B cell (primary cell): ENCODE data around the gene PLP2. TPM values are rescaled to one million over a fixed set of nuclear protein-coding genes. Genes with fewer than 3 reads are reported as not detected.

Source experiments
- ATAC-seq: fragments of 200-7000 bp; cut with Tn5 transposase; one replicate; pipeline ENCODE4 v1.10.0; 2021; ENCODE audit warnings: low read depth, mild to moderate bottlenecking, moderate number of reproducible peaks, moderate library complexity
- CTCF ChIA-PET: fragments of 350-600 bp; sonication (Branson Sonifier 250); formaldehyde crosslinking; loops from one replicate; lab custom pipeline; 2021; ENCODE audit warnings: antibody characterized with exemption, inconsistent platforms; lab: Charles Lee
- POLR2A ChIA-PET: fragments of 350-600 bp; sonication (Branson Sonifier 250); formaldehyde crosslinking; loops from one replicate; lab custom pipeline; 2021; ENCODE audit warnings: antibody characterized with exemption; lab: Charles Lee
- DNase-seq: peaks from one replicate; pipeline ENCODE4 v3.0.0; 2013
- H2AFZ ChIP-seq: 2 replicates; pipeline ENCODE4 v1.6.1; 2012; ENCODE audit warnings: mild to moderate bottlenecking, low read depth, low read length; ENCODE audit not compliant: insufficient read depth, poor library complexity, severe bottlenecking
- H3K27ac ChIP-seq, 2 donors: 1 replicate in 1 of 2; 2 replicates in 1 of 2; pipeline ENCODE4 v1.5.1; 2012 to 2013; ENCODE audit warnings: low read length in 2 of 2, mild to moderate bottlenecking in 2 of 2, moderate library complexity in 1 of 2
- H3K27me3 ChIP-seq, 4 experiments: fragments of 200-600 bp in 1 of 4; sonication (generic) in 1 of 4; replicated peaks in 1 of 4; 1 replicate in 2 of 4; 2 replicates in 2 of 4; pipeline versions ENCODE4 v1.6.1 to v1.7.0; 2013 to 2016; ENCODE audit warnings: low read length in 3 of 4, mild to moderate bottlenecking in 2 of 4, mixed read lengths in 1 of 4, moderate library complexity in 1 of 4; ENCODE audit not compliant: insufficient read depth in 4 of 4, control insufficient read depth in 3 of 4; ENCODE audit errors: control extremely low read depth in 1 of 4
- H3K36me3 ChIP-seq, 2 experiments: replicated peaks in 1 of 2; 1 replicate in 1 of 2; 2 replicates in 1 of 2; pipeline versions ENCODE4 v1.6.1 to v1.7.1; 2013; ENCODE audit warnings: low read length in 1 of 2; ENCODE audit not compliant: insufficient read depth in 2 of 2, control insufficient read depth in 1 of 2; ENCODE audit errors: control extremely low read depth in 1 of 2, extremely low read depth in 1 of 2
- H3K4me1 ChIP-seq, 2 donors: fragments of 200-600 bp in 1 of 2; sonication (generic) in 1 of 2; 1 replicate in 1 of 2; 2 replicates in 1 of 2; pipeline versions ENCODE4 v1.5.1 to v1.6.1; 2013 to 2017; ENCODE audit warnings: low read length in 2 of 2; ENCODE audit not compliant: control insufficient read depth in 2 of 2, insufficient read depth in 2 of 2
- H3K4me2 ChIP-seq: replicated peaks from 2 replicates; pipeline ENCODE3; 2012; ENCODE audit warnings: mild to moderate bottlenecking, low read depth, low read length; ENCODE audit not compliant: poor library complexity, severe bottlenecking
- H3K4me3 ChIP-seq, 5 experiments: fragments of 200-600 bp in 1 of 5; sonication (generic) in 1 of 5; 1 replicate in 3 of 5; 2 replicates in 2 of 5; pipeline versions ENCODE4 v1.5.1 to v1.7.0; 2011 to 2016; ENCODE audit warnings: low read length in 4 of 5, mild to moderate bottlenecking in 4 of 5, low read depth in 2 of 5, control low read depth in 1 of 5, moderate library complexity in 1 of 5; ENCODE audit not compliant: insufficient read depth in 1 of 5; ENCODE audit errors: control extremely low read depth in 1 of 5, extremely low read depth in 1 of 5
- H3K79me2 ChIP-seq: fragments of 200-600 bp; sonication (generic); one replicate; pipeline ENCODE4 v1.6.0; 2016; ENCODE audit warnings: low read length; ENCODE audit not compliant: control insufficient read depth, insufficient read depth
- H3K9ac ChIP-seq: fragments of 200-600 bp; sonication (generic); 2 replicates; pipeline ENCODE4 v1.6.1; 2017; ENCODE audit warnings: mild to moderate bottlenecking, low read length, moderate library complexity
- H3K9me3 ChIP-seq, 3 donors: one replicate each; pipeline versions ENCODE4 v1.6.1 to v1.7.1; 2013; ENCODE audit warnings: low read length in 2 of 3; ENCODE audit not compliant: control insufficient read depth in 2 of 3, insufficient read depth in 1 of 3; ENCODE audit errors: control extremely low read depth in 1 of 3
- H4K20me1 ChIP-seq: 2 replicates; pipeline ENCODE4 v1.6.0; 2012; ENCODE audit warnings: mild to moderate bottlenecking, low read length; ENCODE audit not compliant: insufficient read depth, control insufficient read depth, poor library complexity, severe bottlenecking
- H3K27ac Mint-ChIP-seq: one replicate; pipeline ENCODE4 v1.8.0; 2021; ENCODE audit warnings: mixed read lengths
- H3K27me3 Mint-ChIP-seq: one replicate; pipeline ENCODE4 v1.8.0; 2021; ENCODE audit warnings: mixed read lengths
- H3K4me1 Mint-ChIP-seq: one replicate; pipeline ENCODE4 v1.8.0; 2021; ENCODE audit warnings: mixed read lengths
- H3K4me3 Mint-ChIP-seq: one replicate; pipeline ENCODE4 v1.8.0; 2021; ENCODE audit warnings: mixed read lengths
- H3K9me3 Mint-ChIP-seq: one replicate; pipeline ENCODE4 v1.8.0; 2022; ENCODE audit warnings: mixed read lengths; ENCODE audit not compliant: insufficient read depth
- EZH2 ChIP-seq: IDR thresholded peaks from 2 replicates; pipeline ENCODE4 v1.6.1; 2012; ENCODE audit warnings: borderline replicate concordance, low read depth, mild to moderate bottlenecking, moderate library complexity, low read length; ENCODE audit not compliant: insufficient read depth, poor library complexity, severe bottlenecking
- WGBS: methylation state at CpG from one replicate; pipeline ENCODE4 v1.1.5; 2013; ENCODE audit warnings: missing lambda C conversion rate; ENCODE audit not compliant: insufficient coverage; 5-methylcytosine and 5-hydroxymethylcytosine counted together
- intact Hi-C: fragments of 100-400 bp; cut with micrococcal nuclease; formaldehyde crosslinking; loops from one replicate; pipeline ENCODE4 v1.10.0; 2022
- polyA minus RNA-seq: library from RNA; depleted of rRNA, polyadenylated mRNA; stranded (reverse); fragments of >200 nt; gene quantifications from 2 replicates; pipeline ENCODE4 v1.2.3, GENCODE V29; 2012
- polyA plus RNA-seq: library from polyadenylated mRNA; depleted of rRNA; stranded (reverse); fragments of >200 nt; gene quantifications from 2 replicates; pipeline ENCODE4 v1.2.3, GENCODE V29; 2012
- total RNA-seq, 2 donors: library from RNA; stranded (reverse); fragments of 120-200 nt in 1 of 2; gene quantifications; 1 replicate in 1 of 2; 2 replicates in 1 of 2; pipeline versions ENCODE4 v1.2.3 to v1.2.4, GENCODE V29; 2013 to 2022
- TF ChIP-seq, protein P1 (sequence below): fragments of 200-600 bp; IDR thresholded peaks from one replicate; pipeline ENCODE4 v1.8.0; 2022; ENCODE audit warnings: antibody characterized with exemption, mild to moderate bottlenecking

The PLP2 gene
- total RNA-seq (194 and 196 TPM in 2 replicates), polyA plus RNA-seq (174 and 214 TPM in 2 replicates), polyA minus RNA-seq (44.7 TPM in 2 replicates)
- 80.9 TPM for total RNA-seq (2013)

DNA sequence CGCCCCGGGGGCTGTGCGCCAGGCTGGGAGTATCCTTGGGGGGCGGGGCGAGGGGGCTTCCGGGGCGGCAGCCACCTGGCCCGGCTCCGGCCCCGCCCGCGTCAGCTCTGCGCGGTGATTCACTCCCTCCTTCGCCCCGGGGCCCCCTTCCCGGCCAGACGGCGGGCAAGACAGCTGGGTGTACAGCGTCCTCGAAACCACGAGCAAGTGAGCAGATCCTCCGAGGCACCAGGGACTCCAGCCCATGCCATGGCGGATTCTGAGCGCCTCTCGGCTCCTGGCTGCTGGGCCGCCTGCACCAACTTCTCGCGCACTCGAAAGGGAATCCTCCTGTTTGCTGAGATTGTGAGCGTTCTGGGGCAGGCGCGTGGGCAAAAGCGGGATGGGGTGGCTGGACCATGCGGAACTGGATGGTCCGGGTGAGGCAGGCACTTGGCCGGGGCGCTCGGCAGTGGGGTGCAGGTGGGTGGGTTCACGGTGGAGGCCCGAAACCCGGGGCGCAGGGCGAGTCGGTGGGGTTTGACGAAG, at the start of gene PLP2:
PLP2 (plus strand) TSS at position 147 of the 528 bp plus-strand sequence; CDS start at position 250, 103 bp downstream.
- peaks cover 9% of the 10 kb centered on the region for H4K20me1 ChIP-seq
- intact Hi-C loops: loop anchor here (1.0 to 5.0 kb wide), 4 partner anchors 9 to 255 kb away; partner anchors contain the start of genes PIM2 and PRICKLE3
- peak within 1 kb of the TSS; percentile 53 to 74 (median 71) for H3K4me3 ChIP-seq
- TF ChIP-seq EZH2: no peak
- TF ChIP-seq, protein P1, sequence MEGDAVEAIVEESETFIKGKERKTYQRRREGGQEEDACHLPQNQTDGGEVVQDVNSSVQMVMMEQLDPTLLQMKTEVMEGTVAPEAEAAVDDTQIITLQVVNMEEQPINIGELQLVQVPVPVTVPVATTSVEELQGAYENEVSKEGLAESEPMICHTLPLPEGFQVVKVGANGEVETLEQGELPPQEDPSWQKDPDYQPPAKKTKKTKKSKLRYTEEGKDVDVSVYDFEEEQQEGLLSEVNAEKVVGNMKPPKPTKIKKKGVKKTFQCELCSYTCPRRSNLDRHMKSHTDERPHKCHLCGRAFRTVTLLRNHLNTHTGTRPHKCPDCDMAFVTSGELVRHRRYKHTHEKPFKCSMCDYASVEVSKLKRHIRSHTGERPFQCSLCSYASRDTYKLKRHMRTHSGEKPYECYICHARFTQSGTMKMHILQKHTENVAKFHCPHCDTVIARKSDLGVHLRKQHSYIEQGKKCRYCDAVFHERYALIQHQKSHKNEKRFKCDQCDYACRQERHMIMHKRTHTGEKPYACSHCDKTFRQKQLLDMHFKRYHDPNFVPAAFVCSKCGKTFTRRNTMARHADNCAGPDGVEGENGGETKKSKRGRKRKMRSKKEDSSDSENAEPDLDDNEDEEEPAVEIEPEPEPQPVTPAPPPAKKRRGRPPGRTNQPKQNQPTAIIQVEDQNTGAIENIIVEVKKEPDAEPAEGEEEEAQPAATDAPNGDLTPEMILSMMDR: no peak
- peak within 1 kb of the TSS; percentile 74 to 84 for H3K27ac ChIP-seq
- peak within 1 kb of the TSS; percentile 82 for H3K4me2 ChIP-seq
- POLR2A ChIA-PET: interaction anchor here (1.0 to 2.5 kb wide), 3 partner anchors 16 to 129 kb away, joined by 4 to 13 read pairs (median 5); partner anchors contain the start of gene TFE3
- Mint-ChIP-seq H3K4me3 (peak within 1 kb of the TSS; percentile 90), H3K4me1 (peaks cover 46% of the 10 kb centered on the region), H3K27ac (peak within 1 kb of the TSS; percentile 92), H3K27me3 (no peaks in the 10 kb centered on the region), H3K9me3 (no peaks in the 10 kb centered on the region)
- CTCF ChIA-PET: interaction anchor here (1.0 to 1.9 kb wide), 5 partner anchors 8 to 280 kb away, joined by 3 to 7 read pairs (median 4); no protein-coding TSS in a partner anchor
- peak; percentile 46 for ATAC-seq
- H3K9ac ChIP-seq: peak within 1 kb of the TSS; percentile 77
- H3K9me3 ChIP-seq: no peaks in the 10 kb centered on the region
- peaks cover 15 to 49% of the 10 kb centered on the region in 2 donors for H3K4me1 ChIP-seq
- 0% methylated on average over 43 of the region's 46 CpGs for WGBS
- H3K79me2 ChIP-seq: peaks cover 9% of the 10 kb centered on the region
- peak within 1 kb of the TSS; percentile 65 for H2AFZ ChIP-seq
- DNase-seq: peak; percentile 66
- H3K27me3 ChIP-seq: no peaks in the 10 kb centered on the region
- H3K36me3 ChIP-seq: peaks cover 0 to 16% of the 10 kb centered on the region in 2 experiments

DNA sequence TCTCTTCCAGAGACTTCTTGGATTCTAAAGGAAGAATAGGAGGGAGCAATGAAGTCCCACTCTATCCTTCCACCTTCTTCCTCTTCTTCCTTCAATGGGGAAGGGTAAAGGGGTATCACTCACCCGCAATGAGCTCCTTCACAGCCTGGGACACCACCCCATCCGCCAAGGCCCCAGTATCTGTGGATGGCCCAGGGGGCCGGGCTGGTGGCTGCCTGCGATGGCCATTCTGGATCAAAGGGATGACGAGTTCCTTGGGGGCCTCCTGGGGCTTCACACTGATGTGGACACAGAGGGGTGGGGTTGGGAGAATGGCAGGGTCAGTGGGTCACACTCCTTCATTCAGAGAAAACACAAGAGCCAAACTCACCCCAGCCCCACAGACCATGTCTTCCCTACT, 49.2 kb upstream of the PLP2 start:
- ChIA-PET POLR2A (no interaction called here), CTCF (no interaction called here)
- H3K4me3 ChIP-seq: peak overlapping the region in 3 of 5 experiments; percentile 71 to 76 (median 74)
- WGBS: no CpG with 5 or more reads among the region's 5 CpGs
- intact Hi-C loops: loop anchor here (5.0 to 10.0 kb wide), 3 partner anchors 45 to 1468 kb away; partner anchors contain the start of genes ELK1, OTUD5 and UXT
- H3K4me2 ChIP-seq: peak overlapping the region; percentile 77
- H3K4me3 Mint-ChIP-seq: peak overlapping the region; percentile 93
- DNase-seq (no peak), ATAC-seq (no peak)
- no peaks in the 10 kb centered on the region for H3K27me3 ChIP-seq
- no peaks in the 10 kb centered on the region for H4K20me1 ChIP-seq
- no peaks in the 10 kb centered on the region for H3K27me3 Mint-ChIP-seq
- H2AFZ ChIP-seq: no peak overlapping the region
- TF ChIP-seq EZH2: no peak
- TF ChIP-seq, protein P1: no peak
- peaks cover 4 to 14% of the 10 kb centered on the region in 2 donors for H3K4me1 ChIP-seq
- no peaks in the 10 kb centered on the region for H3K9me3 ChIP-seq
- H3K79me2 ChIP-seq: peaks cover 17% of the 10 kb centered on the region
- H3K4me1 Mint-ChIP-seq: peaks cover 25% of the 10 kb centered on the region
- H3K36me3 ChIP-seq: peaks cover 0 to 12% of the 10 kb centered on the region in 2 experiments
- H3K27ac ChIP-seq: no peak overlapping the region
- no peak overlapping the region for H3K9ac ChIP-seq
- no peaks in the 10 kb centered on the region for H3K9me3 Mint-ChIP-seq
- H3K27ac Mint-ChIP-seq: no peak overlapping the region
